ENCODE data around the gene PLCB4.

DNA sequence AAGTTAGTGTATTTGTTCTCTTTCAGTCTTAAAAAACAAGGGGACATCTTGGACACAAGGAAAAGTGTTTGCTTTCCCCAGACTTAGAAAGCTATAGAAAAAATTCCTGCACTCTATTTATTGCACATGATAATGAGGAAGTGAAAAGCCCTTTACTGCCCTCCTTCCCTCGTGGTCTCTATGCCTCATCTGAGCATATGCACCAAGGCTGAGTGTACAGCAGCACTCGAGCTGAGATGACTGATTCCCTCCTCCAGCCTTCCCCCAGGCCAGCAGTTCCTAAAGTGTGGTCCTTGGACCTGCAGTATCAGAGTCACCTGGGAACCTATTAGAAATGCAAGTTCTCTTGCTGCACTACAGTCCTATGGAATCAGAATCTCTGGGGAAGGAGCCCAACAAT, 431.2 kb downstream of the PLCB4 start:
- TF ChIP-seq, protein P1, sequence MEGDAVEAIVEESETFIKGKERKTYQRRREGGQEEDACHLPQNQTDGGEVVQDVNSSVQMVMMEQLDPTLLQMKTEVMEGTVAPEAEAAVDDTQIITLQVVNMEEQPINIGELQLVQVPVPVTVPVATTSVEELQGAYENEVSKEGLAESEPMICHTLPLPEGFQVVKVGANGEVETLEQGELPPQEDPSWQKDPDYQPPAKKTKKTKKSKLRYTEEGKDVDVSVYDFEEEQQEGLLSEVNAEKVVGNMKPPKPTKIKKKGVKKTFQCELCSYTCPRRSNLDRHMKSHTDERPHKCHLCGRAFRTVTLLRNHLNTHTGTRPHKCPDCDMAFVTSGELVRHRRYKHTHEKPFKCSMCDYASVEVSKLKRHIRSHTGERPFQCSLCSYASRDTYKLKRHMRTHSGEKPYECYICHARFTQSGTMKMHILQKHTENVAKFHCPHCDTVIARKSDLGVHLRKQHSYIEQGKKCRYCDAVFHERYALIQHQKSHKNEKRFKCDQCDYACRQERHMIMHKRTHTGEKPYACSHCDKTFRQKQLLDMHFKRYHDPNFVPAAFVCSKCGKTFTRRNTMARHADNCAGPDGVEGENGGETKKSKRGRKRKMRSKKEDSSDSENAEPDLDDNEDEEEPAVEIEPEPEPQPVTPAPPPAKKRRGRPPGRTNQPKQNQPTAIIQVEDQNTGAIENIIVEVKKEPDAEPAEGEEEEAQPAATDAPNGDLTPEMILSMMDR (conservative IDR thresholded peaks at IDR 0.05; ENCODE audit: low read length) = no peak
- TF ChIP-seq EZH2phosphoT487 (IDR thresholded peaks at IDR 0.05; ENCODE audit: borderline replicate concordance) = no peak
